Measurements from ENCODE around the gene DXO. TPM values are rescaled to one million over a fixed set of nuclear protein-coding genes. Genes with fewer than 3 reads are reported as not detected.
"Not testable (repeated sequence)": the region's sequence is repeated elsewhere in the genome, so short reads cannot be mapped to it uniquely, and the experiment has no call there.

DXO gene
- total RNA-seq, 1 experiment from 2014 or later, result 38.1 TPM

- H3K4me3 ChIP-seq (ENCODE audit: low read depth in 2 of 2, low read length in 2 of 2); in situ Hi-C loops (cut with HindIII; ENCODE audit: low pct_unique_long_range_greater_than_20kb, low sequenced_read_pairs); BruUV-seq (replicated peaks); intact Hi-C loops (cut with micrococcal nuclease; ENCODE audit: unreplicated experiment); H3K27me3 ChIP-seq (ENCODE audit: control insufficient read depth, insufficient read depth, low read length); H3K4me1 ChIP-seq (ENCODE audit: control insufficient read depth, insufficient read depth, low read length); H3K9me3 ChIP-seq (ENCODE audit: control insufficient read depth, insufficient read depth, low read depth, low read length); H3K27ac ChIP-seq (ENCODE audit: low read length); H3K36me3 ChIP-seq (ENCODE audit: control insufficient read depth, insufficient read depth, low read length); POLR2A ChIA-PET; ATAC-seq; DNase-seq (ENCODE audit: low read depth, low spot score); CTCF ChIA-PET: not testable (repeated sequence)
Measured at GRCh38 chr6:32010856-32011530, 39.1 kb upstream of the DXO start.

GRCh38 chr6:32009537-32009936, 37.6 kb upstream of the DXO start:
- H3K36me3 ChIP-seq (ENCODE audit: control insufficient read depth, insufficient read depth, low read length); DNase-seq (ENCODE audit: low read depth, low spot score); H3K9me3 ChIP-seq (ENCODE audit: control insufficient read depth, insufficient read depth, low read depth, low read length); H3K27me3 ChIP-seq (ENCODE audit: control insufficient read depth, insufficient read depth, low read length); H3K27ac ChIP-seq (ENCODE audit: low read length); ATAC-seq; BruUV-seq (replicated peaks); in situ Hi-C loops (cut with HindIII; ENCODE audit: low pct_unique_long_range_greater_than_20kb, low sequenced_read_pairs); POLR2A ChIA-PET; intact Hi-C loops (cut with micrococcal nuclease; ENCODE audit: unreplicated experiment); H3K4me3 ChIP-seq (ENCODE audit: low read depth in 2 of 2, low read length in 2 of 2); H3K4me1 ChIP-seq (ENCODE audit: control insufficient read depth, insufficient read depth, low read length); CTCF ChIA-PET: not testable (repeated sequence)

- BruUV-seq (replicated peaks), result not testable (repeated sequence)
Measured at GRCh38 chr6:32008616-32009015, 36.7 kb upstream of the DXO start.

GRCh38 chr6:32008037-32008436, 36.1 kb upstream of the DXO start:
- intact Hi-C loops (cut with micrococcal nuclease; ENCODE audit: unreplicated experiment); H3K4me3 ChIP-seq (ENCODE audit: low read depth in 2 of 2, low read length in 2 of 2); in situ Hi-C loops (cut with HindIII; ENCODE audit: low pct_unique_long_range_greater_than_20kb, low sequenced_read_pairs); H3K4me1 ChIP-seq (ENCODE audit: control insufficient read depth, insufficient read depth, low read length); ATAC-seq; H3K27ac ChIP-seq (ENCODE audit: low read length); POLR2A ChIA-PET; BruUV-seq (replicated peaks); H3K36me3 ChIP-seq (ENCODE audit: control insufficient read depth, insufficient read depth, low read length); H3K27me3 ChIP-seq (ENCODE audit: control insufficient read depth, insufficient read depth, low read length); H3K9me3 ChIP-seq (ENCODE audit: control insufficient read depth, insufficient read depth, low read depth, low read length); DNase-seq (ENCODE audit: low read depth, low spot score); CTCF ChIA-PET: not testable (repeated sequence)

More at GRCh38 chr6:32008616-32009015, 36.7 kb upstream of the DXO start:
- in situ Hi-C loops (cut with HindIII; ENCODE audit: low pct_unique_long_range_greater_than_20kb, low sequenced_read_pairs); POLR2A ChIA-PET; H3K36me3 ChIP-seq (ENCODE audit: control insufficient read depth, insufficient read depth, low read length); intact Hi-C loops (cut with micrococcal nuclease; ENCODE audit: unreplicated experiment); DNase-seq (ENCODE audit: low read depth, low spot score); H3K9me3 ChIP-seq (ENCODE audit: control insufficient read depth, insufficient read depth, low read depth, low read length); H3K27me3 ChIP-seq (ENCODE audit: control insufficient read depth, insufficient read depth, low read length); H3K4me3 ChIP-seq (ENCODE audit: low read depth in 2 of 2, low read length in 2 of 2); ATAC-seq; H3K27ac ChIP-seq (ENCODE audit: low read length); H3K4me1 ChIP-seq (ENCODE audit: control insufficient read depth, insufficient read depth, low read length): not testable (repeated sequence)
- CTCF ChIA-PET, result interaction anchor here (0.6 kb wide), 1 partner anchor 99 kb away, joined by 3 read pairs; no protein-coding TSS in a partner anchor

- DNase-seq (ENCODE audit: low read depth, low spot score); POLR2A ChIA-PET; CTCF ChIA-PET; BruUV-seq (replicated peaks); H3K4me3 ChIP-seq (ENCODE audit: low read depth in 2 of 2, low read length in 2 of 2); H3K36me3 ChIP-seq (ENCODE audit: control insufficient read depth, insufficient read depth, low read length); H3K4me1 ChIP-seq (ENCODE audit: control insufficient read depth, insufficient read depth, low read length); ATAC-seq; H3K27me3 ChIP-seq (ENCODE audit: control insufficient read depth, insufficient read depth, low read length); H3K27ac ChIP-seq (ENCODE audit: low read length); H3K9me3 ChIP-seq (ENCODE audit: control insufficient read depth, insufficient read depth, low read depth, low read length); intact Hi-C loops (cut with micrococcal nuclease; ENCODE audit: unreplicated experiment); in situ Hi-C loops (cut with HindIII; ENCODE audit: low pct_unique_long_range_greater_than_20kb, low sequenced_read_pairs): not testable (repeated sequence)
Measured at GRCh38 chr6:32007086-32007485, 35.1 kb upstream of the DXO start.

DNA sequence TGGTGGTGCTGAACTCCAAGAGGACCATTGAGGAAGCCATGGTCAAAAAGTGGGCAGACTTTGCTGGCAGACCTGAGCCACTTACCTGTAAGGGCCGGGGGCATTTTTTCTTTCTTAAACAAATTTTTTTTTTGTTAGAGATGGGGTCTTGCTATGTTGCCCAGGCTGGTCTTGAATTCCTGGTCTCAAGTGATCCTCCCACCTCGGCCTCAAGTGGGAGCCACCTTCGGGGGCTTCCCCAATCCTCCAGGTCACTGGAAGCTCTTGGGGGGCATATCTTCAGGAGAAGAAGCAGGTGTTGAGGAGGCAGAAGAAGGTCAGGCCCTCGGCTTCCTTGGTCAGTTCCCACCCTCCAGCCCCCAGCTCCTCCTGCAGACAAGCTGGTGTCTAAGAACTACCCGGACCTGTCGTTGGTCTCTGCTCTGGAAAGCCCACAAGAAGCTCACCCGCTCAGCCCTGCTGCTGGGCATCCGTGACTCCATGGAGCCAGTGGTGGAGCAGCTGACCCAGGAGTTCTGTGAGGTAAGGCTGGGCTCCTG, 34.1 kb upstream of the DXO start:
- in situ Hi-C loops (cut with HindIII; ENCODE audit: low pct_unique_long_range_greater_than_20kb, low sequenced_read_pairs), result not testable (repeated sequence)

DNA sequence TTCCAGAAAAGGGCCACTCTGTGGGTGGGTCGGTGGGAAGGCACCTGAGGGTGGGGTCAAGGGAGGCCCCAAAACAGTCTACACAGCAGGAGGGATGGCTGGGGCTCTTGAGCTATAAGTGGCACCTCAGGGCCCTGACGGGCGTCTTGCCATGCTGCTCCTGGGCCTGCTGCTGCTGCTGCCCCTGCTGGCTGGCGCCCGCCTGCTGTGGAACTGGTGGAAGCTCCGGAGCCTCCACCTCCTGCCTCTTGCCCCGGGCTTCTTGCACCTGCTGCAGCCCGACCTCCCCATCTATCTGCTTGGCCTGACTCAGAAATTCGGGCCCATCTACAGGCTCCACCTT, 33.6 kb upstream of the DXO start:
- H3K4me3 ChIP-seq (ENCODE audit: low read depth in 2 of 2, low read length in 2 of 2); intact Hi-C loops (cut with micrococcal nuclease; ENCODE audit: unreplicated experiment); BruUV-seq (replicated peaks); H3K27ac ChIP-seq (ENCODE audit: low read length); in situ Hi-C loops (cut with HindIII; ENCODE audit: low pct_unique_long_range_greater_than_20kb, low sequenced_read_pairs); DNase-seq (ENCODE audit: low read depth, low spot score); H3K27me3 ChIP-seq (ENCODE audit: control insufficient read depth, insufficient read depth, low read length); H3K4me1 ChIP-seq (ENCODE audit: control insufficient read depth, insufficient read depth, low read length); ATAC-seq; H3K9me3 ChIP-seq (ENCODE audit: control insufficient read depth, insufficient read depth, low read depth, low read length); CTCF ChIA-PET; H3K36me3 ChIP-seq (ENCODE audit: control insufficient read depth, insufficient read depth, low read length): not testable (repeated sequence)
- POLR2A ChIA-PET, result interaction anchor here (0.6 kb wide), 1 partner anchor 164 kb away, joined by 3 read pairs; no protein-coding TSS in a partner anchor

More for the DNA sequence above, 34.1 kb upstream of the DXO start:
- H3K9me3 ChIP-seq (ENCODE audit: control insufficient read depth, insufficient read depth, low read depth, low read length); H3K4me3 ChIP-seq (ENCODE audit: low read depth in 2 of 2, low read length in 2 of 2); ATAC-seq; BruUV-seq (replicated peaks); H3K27me3 ChIP-seq (ENCODE audit: control insufficient read depth, insufficient read depth, low read length); DNase-seq (ENCODE audit: low read depth, low spot score); H3K4me1 ChIP-seq (ENCODE audit: control insufficient read depth, insufficient read depth, low read length); H3K27ac ChIP-seq (ENCODE audit: low read length); CTCF ChIA-PET; H3K36me3 ChIP-seq (ENCODE audit: control insufficient read depth, insufficient read depth, low read length); intact Hi-C loops (cut with micrococcal nuclease; ENCODE audit: unreplicated experiment): not testable (repeated sequence)
- POLR2A ChIA-PET, result interaction anchor here (0.6 kb wide), 1 partner anchor 165 kb away, joined by 3 read pairs; no protein-coding TSS in a partner anchor
